GM18519 (cell line): ENCODE data around the gene DEPDC1.
"Not testable (repeated sequence)": the region's sequence is repeated elsewhere in the genome, so short reads cannot be mapped to it uniquely, and the experiment has no call there.

ENCODE experiments used
- ATAC-seq: cut with Tn5 transposase; IDR thresholded peaks from one replicate; pipeline ENCODE4 v1.9.1; 2021; ENCODE audit warnings: mild to moderate bottlenecking, moderate library complexity; ENCODE audit not compliant: unreplicated experiment, low FRiP score

The DEPDC1 gene, protein sequence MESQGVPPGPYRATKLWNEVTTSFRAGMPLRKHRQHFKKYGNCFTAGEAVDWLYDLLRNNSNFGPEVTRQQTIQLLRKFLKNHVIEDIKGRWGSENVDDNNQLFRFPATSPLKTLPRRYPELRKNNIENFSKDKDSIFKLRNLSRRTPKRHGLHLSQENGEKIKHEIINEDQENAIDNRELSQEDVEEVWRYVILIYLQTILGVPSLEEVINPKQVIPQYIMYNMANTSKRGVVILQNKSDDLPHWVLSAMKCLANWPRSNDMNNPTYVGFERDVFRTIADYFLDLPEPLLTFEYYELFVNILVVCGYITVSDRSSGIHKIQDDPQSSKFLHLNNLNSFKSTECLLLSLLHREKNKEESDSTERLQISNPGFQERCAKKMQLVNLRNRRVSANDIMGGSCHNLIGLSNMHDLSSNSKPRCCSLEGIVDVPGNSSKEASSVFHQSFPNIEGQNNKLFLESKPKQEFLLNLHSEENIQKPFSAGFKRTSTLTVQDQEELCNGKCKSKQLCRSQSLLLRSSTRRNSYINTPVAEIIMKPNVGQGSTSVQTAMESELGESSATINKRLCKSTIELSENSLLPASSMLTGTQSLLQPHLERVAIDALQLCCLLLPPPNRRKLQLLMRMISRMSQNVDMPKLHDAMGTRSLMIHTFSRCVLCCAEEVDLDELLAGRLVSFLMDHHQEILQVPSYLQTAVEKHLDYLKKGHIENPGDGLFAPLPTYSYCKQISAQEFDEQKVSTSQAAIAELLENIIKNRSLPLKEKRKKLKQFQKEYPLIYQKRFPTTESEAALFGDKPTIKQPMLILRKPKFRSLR

DNA sequence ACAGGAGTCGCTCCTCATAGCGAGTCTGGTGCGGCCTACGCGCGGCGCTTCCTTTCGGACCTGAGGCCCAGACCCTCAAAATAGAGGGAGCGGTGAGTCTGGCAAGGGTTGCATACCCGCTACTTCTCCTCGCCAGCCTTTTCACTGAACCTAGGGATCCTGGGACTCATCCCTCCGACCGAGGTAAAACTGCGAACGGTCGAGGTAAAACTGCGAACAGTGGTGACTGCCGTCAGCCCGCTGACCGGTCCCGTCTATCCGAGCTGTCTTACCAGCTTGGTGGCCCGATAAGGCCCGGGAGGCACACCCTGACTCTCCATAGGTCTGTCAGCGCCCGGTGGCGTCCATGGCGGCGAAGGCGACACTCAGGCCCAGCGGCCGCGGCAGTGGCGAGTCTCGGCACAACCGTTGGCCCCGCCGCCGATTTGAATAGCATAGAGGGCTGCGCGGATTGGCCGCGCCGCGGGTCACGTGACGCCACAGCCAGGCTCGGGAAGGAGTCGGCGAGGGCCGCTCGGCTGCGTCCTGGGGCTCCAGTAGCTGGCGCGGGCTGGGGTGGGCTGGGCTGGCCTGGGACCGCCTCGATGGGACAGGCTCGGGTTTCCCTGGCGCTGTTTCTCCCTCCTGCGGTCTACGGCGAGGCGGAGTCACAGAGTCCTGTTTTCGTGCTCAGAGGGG is at the start of gene DEPDC1:
DEPDC1 (minus strand) TSS at position 403 of the 678 bp plus-strand sequence; CDS start at position 320, 83 bp downstream.
- ATAC-seq, result peak; percentile 94

DNA sequence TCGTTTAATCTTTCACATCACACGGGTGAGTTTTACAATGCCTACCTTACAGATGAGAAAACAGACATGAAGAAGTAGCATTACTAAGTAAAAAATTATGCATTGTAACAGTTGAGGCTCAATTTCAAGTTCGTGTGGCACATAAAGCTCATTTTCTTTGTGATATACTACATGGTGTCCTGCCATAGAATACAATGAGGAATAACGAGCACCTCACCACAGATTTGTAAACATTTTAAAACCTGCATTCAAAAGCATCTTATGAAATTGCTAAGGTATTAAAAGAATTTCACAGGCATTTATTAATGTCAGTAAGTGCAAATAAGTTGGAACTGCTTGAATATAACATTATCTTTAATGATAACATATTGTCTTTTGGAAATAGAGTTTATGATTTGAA is 47.8 kb upstream of the DEPDC1 start:
- ATAC-seq, result no peak

DNA sequence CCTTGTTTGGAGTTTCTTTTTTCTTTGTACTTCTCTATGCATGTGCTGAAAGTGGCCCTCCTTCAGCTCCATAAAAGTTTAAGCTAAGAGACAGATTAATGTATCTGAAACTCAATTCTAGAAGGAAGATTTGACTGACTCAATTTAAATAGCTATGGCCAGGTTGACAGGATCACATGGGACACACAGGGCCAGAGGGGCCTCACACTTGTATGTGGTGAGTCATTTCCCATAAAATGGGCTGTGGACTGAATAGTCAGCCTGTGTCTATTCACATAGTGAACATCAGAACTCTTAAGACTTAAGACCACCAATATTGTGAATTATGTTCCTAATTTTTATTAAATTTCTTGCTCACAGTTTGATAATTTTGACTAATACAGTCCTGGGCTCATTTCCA is 45.7 kb upstream of the DEPDC1 start:
- no peak for ATAC-seq

DNA sequence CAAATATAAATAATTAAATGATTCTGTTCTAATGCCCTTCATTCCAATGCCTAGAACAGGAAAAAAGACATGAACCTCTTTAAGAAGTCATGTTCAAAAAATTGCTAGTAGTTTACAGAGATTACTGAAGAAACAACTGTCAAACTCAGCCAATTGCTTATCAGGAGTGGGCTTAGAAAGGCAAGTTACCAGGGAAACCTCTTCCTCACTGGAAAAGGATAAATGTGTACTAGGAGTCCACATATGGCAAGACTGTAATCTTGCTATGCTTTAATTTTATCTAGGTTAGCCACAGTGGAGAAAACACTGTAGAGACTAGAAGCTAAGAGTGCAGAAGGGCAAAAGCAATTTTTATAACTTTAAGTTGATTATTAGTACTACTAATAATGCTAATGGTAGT is 42.1 kb upstream of the DEPDC1 start:
- no peak for ATAC-seq

DNA sequence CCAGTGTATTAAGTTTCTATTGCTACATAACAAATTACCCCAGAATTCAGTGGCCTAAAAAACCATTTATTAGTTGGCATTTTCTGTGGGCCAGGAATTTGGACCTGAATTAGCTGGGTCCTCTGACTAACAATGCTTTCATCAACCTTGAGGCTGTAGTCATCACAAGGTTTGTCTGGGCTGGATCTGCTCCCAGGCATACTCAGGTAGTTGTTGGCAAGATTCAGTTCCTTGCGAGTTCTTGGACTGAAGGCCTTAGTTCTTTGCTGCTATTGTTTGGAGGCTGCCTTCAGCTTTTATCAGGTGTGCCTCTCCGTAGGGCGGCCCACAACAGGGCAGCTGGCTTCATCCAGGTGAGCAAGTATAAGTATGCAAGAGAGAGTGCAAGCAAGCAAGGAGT is 31.4 kb upstream of the DEPDC1 start:
- no peak for ATAC-seq

DNA sequence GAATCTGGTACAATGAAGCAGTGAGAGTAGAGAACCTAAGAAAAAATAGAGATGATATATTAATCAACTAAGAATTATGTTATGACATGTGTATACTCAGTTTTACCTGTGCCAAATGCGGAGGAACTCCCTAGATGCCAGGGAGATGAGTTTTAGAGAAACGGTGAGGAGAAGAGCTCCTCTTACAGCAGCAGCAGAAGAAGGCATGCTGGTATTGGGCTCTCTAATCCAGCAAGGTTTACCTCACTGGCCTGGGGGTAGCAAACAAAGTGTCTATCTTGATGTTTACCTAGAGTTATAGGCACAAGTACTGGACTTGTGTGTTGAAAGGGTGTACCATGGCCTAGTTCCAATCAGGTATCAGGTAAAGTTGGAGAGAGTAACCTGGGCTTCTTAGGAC is 28.9 kb upstream of the DEPDC1 start:
- no peak for ATAC-seq

DNA sequence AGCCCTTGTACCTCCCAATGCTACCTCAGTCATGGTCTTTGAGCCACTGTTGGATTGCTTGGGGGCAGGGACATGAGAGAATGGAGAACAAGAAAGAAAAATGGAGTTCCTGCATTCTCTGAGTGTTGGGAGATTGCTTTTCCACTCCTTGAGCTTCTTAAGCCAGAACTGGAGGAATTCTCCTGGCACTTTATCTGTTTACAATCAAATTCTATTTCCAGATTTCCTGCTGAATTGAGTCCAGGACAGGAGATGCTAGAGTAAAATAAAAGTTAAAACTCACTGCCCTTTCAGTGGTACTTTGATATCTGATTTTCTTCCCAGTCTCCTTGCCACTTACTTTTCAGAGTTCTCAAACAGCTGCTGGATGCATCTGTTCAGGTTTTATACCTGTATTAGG is 24.4 kb upstream of the DEPDC1 start:
- ATAC-seq, result no peak

DNA sequence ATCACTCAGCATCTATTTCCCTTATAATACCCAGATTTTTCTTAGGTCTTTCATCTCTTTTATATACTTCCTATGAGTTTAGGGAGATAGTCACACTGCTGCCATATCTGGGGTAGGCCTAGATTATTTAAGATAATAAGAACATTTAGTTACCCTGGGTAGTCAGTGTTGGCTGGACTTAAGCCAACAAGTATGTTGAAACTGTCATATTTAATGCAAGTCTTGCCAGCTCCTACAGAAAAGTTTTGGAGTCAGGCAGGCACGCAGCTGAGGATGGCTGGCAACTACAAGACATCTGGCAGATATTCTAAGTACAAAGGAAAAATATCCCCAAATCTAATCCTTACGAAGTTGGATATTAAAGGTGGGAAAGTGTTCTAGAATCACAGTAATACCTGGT is 19.2 kb upstream of the DEPDC1 start:
- no peak for ATAC-seq

DNA sequence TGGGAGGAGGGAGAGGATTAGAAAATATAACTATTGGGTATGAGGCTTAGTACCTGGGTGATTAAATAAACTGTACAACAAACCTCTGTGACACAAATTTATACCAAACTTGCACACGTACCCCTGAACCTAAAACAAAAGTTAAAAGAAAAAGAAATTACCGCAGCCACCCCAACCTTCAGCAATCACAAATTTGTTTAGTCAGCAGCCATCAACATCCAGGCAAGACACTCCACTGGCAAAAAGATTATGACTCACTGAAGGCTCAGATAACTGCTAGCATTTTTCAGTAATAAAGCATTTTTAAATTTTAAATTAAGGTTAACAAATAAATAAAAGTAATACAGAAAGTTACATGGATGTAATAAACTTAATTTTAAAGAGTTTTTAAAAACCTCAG is 14.4 kb upstream of the DEPDC1 start:
- no peak for ATAC-seq

DNA sequence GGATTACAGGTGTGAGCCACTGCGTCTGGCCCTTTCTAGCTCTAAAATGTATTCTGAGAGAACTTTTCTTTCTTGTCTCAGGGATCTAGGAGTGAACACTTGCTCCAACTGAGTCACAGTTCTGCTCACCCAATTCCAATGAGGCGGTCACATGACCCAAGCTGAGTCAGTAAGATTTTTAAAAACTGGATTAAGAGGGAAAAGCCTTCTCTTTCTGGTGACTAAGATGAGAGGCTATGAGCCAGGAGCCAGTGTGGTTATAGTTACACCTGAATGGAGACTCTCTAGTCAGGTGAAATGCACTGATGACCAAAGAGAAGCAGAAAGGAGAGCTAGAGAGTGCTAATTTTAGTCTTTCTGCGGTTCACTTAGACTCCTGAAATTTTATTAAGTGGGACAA is 9.5 kb upstream of the DEPDC1 start:
- ATAC-seq, result no peak

DNA sequence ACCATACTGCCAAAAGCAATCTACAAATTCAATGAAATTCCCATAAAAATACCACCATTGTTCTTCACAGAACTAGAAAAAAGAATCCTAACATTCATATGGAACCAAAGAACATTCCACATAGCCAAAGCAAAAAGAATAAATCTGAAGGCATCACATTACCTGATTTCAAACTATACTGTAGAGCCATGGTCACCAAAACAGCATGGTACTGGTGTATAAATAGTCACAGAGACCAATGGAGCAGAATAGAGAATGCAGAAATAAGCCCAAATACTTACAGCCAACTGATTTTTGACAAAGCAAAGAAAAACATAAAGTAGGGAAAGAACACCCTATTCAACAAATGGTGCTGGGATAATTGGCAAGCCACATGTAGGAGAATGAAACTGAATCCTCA is 6.2 kb upstream of the DEPDC1 start:
- no peak for ATAC-seq

DNA sequence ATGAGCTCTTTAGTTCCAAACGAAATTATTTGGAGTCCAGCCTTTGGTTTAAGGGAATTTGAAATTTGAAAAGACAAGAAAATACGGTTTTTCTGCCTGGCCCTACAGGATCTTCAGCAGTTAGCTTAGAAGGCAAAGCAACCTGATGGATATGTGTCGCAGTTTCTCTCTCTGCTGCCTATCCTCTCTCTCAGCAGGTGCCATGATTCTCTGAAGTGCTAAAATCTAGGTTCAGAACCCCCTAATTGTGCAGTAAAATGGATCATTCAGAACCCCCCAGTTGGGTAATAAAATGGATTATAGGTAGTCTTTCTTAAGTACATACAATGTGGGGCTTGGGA is 446 bp upstream of the DEPDC1 start:
- peak; percentile 7 for ATAC-seq

DNA sequence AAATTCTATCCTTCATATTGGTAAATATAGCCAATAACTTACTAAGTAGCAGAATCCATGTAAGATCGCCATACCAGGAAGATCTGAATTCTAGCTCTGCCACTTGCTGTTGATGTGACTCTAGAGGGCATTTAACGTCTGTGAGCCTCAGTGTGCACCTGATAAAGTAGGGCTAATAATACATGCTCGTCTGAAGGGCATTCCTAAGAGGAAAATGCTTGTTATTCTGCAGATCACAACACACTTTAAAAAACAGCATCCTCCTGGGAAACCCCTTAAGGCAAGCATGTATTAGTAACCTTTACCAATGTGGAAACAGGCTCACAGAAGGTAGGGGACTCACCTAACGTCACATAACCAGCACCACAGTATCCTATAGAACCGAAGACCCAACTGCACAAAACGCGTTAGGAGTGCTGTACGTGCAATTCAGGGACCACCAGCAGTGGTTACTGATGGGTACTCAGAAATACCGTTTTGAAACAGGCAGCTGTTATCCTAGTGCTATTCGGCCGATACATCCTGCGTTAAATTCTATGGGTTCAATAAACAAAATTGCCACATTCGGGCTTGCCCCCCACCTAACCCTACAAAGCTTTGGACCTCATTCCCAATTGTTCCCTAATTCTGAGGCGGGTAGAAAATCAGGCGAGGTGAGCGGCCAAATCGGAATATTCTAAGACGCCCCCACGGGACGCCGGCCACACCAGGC is 758 bp downstream of the DEPDC1 start:
- peak; percentile 23 for ATAC-seq

DNA sequence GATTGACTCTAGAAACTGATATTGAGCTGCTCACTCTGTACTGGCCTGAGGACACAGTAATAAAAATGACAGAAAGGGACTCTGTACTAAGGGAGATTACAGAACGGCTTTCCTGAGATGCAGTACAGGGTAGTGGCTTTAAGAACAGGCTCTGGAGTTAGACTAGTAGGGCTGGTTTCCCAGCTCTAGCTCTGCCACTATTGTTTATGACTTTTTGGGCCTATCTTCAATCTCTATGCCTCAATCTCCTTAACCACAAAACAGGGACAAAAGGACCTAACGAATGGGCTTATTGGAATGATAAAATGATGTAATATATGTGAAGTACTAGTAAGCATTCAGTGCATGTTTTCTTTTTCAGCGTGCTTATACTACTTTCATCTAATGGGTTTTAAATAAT is 1.4 kb downstream of the DEPDC1 start:
- no peak for ATAC-seq

DNA sequence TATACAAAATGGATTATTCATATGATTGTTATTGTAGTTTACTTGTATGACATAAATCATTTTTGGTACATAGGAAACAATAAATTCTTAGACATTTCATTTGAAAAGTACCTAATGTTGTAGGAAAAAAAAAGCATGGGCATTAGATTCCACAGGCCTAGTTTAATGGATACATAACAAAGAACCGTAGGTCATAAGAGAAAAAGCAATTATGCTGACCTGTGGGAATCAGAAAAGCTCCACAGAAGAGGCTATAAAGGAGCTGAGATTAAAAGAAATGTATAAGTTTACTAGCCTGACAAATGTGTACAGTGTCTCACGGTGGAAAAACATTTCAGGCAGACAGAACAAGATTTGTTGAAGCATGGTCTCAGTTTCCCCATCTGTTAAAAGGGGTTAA is 3.7 kb downstream of the DEPDC1 start:
- no peak for ATAC-seq

DNA sequence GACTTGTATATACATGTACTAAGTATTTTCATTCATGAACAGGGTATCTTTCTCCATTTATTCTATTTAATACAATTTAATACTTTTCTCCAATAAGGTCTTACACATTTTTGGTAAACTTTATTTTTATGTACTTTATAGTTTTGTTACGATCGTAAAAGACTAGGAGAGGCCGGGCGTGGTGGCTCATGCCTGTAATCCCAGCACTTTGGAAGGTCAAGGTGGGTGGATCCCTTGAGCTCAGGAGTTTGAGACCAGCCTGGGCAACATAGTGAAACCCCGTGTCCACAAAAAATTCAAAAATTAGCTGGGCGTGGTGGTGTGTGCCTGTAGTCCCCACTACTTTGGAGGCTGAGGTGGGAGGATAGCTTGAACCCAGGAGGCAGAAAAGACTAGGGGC is 4.6 kb downstream of the DEPDC1 start:
- ATAC-seq, result not testable (repeated sequence)

DNA sequence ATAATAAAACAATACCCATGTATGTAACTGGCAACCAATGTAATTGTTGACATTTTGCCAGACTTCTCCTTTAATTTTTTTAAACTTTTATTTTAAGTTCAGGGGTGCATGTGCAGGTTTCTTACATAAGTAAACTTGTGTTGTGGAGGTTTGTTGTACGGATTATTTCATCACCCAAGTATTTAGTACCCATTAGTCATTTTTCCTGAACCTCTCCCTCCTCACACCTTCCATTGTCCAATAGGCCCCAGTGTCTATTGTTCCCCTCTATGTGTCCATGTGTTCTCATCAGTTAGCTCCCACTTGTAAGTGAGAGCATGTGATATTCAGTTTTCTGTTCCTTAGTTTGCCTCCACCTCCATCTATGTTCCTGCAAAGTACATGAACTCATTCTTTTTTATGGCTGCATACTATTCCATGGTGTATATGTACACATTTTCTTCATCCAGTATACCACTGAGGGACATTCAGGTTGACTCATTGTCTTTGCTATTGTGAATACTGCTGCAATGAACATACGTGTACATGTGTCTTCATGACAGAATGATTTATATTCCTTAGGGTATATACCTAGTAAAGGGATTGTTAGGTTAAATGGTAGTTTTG is 6.7 kb downstream of the DEPDC1 start:
- ATAC-seq, result no peak

DNA sequence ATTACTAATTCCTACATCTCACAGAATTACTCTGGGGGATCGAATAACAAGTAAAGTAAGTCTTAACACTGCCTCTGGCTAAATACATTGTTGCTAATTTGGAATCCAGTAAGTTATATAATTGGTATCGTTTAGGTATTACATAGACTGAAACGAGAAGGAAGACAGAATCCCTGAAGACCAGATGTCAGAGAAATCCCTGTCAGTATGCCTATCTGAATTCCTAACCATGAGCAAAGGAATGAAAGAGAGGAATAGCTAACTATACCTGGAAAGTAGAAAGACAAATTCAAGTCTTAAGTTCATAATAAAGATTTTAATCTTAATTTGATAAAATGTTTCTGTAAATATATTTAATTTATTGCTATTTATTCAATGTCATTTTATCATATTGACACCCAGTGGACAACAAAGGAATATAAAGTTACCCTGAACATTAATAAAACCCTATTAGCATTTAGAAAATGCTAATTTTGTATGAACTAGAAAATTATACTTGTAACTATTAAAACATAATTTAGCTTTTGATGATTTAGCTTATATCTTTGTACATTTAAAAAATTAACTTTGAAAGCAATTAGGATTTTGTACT is 11.4 kb downstream of the DEPDC1 start:
- no peak for ATAC-seq

DNA sequence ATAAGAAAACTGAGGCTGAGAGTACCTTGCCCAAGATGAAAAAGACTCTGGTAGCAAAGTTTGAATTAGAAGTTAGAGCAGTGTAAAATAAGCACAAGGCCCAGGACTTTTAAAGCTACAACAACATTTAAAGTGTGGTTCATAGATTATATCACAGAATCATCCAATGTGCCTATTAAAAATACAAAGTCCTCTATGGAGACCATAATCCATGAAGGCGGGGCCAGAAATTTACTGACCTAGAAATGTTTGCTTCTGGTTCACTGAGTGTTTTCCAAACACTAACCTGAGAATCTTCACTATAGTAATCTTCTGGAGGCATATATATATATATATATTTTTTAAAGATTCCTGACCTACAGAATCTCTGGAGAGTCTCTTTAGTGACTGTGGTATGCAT is 12.3 kb downstream of the DEPDC1 start:
- ATAC-seq, result no peak

DNA sequence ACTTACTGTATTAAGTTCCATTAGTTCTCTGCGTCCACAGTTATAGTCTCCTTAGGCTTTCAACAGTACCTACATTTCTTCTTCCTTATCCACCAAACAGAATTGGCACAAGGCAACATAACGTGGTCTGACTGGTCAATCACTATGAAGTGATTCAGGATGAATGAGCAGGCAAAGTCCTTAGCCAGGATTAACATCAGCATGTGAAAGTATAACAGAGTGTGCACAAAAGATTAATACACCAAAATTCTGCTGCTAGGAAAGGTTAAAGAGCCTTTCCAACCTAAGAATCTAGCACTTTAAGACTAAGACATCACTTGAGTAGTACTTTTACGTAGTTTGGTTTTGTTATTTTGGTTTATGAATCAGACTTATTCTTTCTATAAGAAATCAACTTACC is 15.8 kb downstream of the DEPDC1 start:
- no peak for ATAC-seq
